Bone marrow (tissue), 2 donors: ENCODE measurements around the gene CNR1.

ENCODE experiments used
- DNase-seq, 2 donors: peaks; one replicate each; lab custom pipeline; 2025; lab: John Stamatoyannopoulos, UW

The CNR1 gene

GRCh38 chr6:88143421-88144157 lies 22.6 kb downstream of the CNR1 start:
- no peak for DNase-seq

GRCh38 chr6:88142297-88142668 lies 23.9 kb downstream of the CNR1 start:
- DNase-seq = no peak

- no peak for DNase-seq
These were observed 24.4 kb downstream of the CNR1 start for GRCh38 chr6:88141561-88142296.

- no peak for DNase-seq
These were observed 28.2 kb downstream of the CNR1 start for GRCh38 chr6:88137915-88138314.

- DNase-seq = no peak
These were observed 30.5 kb downstream of the CNR1 start for GRCh38 chr6:88135578-88136114.

- no peak for DNase-seq
These were observed 31.6 kb downstream of the CNR1 start for GRCh38 chr6:88134575-88134974.

- no peak for DNase-seq
These were observed 32.4 kb downstream of the CNR1 start for GRCh38 chr6:88133718-88134117.

GRCh38 chr6:88124925-88125557 lies 41.1 kb downstream of the CNR1 start:
- no peak for DNase-seq

- DNase-seq = no peak
These were observed 45.5 kb downstream of the CNR1 start for GRCh38 chr6:88120635-88121034.

- DNase-seq = no peak
These were observed 46.4 kb downstream of the CNR1 start for GRCh38 chr6:88119769-88120168.

- DNase-seq = no peak
These were observed 49.9 kb downstream of the CNR1 start for GRCh38 chr6:88116276-88116675.

GRCh38 chr6:88115307-88115706 lies 50.8 kb downstream of the CNR1 start:
- no peak for DNase-seq

GRCh38 chr6:88114838-88115237 lies 51.3 kb downstream of the CNR1 start:
- no peak for DNase-seq

- no peak for DNase-seq
These were observed 54.2 kb downstream of the CNR1 start for GRCh38 chr6:88111991-88112390.

GRCh38 chr6:88107241-88107640 lies 58.9 kb downstream of the CNR1 start:
- DNase-seq = no peak

GRCh38 chr6:88105741-88106340 lies 60.3 kb downstream of the CNR1 start:
- DNase-seq = no peak
